ENCODE data around the gene ZNF273.

GRCh38 chr7:64884913-64885370 lies 18.1 kb upstream of the ZNF273 start:
- TF ChIP-seq TCF4 (CRISPR knock-in tag; IDR thresholded peaks at IDR 0.05; ENCODE audit: borderline replicate concordance) (no peak), PATZ1 (CRISPR knock-in tag; IDR thresholded peaks at IDR 0.05; ENCODE audit: borderline replicate concordance) (no peak), ARNTL (CRISPR knock-in tag; IDR thresholded peaks at IDR 0.05; ENCODE audit: borderline replicate concordance, low read depth) (no peak), ZNF565 (CRISPR knock-in tag; conservative IDR thresholded peaks at IDR 0.05; ENCODE audit: low read depth) (no peak), RARB (CRISPR knock-in tag; IDR thresholded peaks at IDR 0.05) (no peak), ZFP30 (CRISPR knock-in tag; IDR thresholded peaks at IDR 0.05) (no peak), ZNF8 (CRISPR knock-in tag; IDR thresholded peaks at IDR 0.05) (no peak), CREB5 (CRISPR knock-in tag; IDR thresholded peaks at IDR 0.05; ENCODE audit: low read depth) (no peak), TOX (CRISPR knock-in tag; IDR thresholded peaks at IDR 0.05; ENCODE audit: borderline replicate concordance) (no peak), CSDC2 (CRISPR knock-in tag; IDR thresholded peaks at IDR 0.05) (no peak), OSR1 (CRISPR knock-in tag; IDR thresholded peaks at IDR 0.05) (no peak), SNAI2 (CRISPR knock-in tag; IDR thresholded peaks at IDR 0.05) (no peak), POU6F1 (CRISPR knock-in tag; IDR thresholded peaks at IDR 0.05; ENCODE audit: borderline replicate concordance, low read depth) (no peak)
- TF ChIP-seq, protein P1, sequence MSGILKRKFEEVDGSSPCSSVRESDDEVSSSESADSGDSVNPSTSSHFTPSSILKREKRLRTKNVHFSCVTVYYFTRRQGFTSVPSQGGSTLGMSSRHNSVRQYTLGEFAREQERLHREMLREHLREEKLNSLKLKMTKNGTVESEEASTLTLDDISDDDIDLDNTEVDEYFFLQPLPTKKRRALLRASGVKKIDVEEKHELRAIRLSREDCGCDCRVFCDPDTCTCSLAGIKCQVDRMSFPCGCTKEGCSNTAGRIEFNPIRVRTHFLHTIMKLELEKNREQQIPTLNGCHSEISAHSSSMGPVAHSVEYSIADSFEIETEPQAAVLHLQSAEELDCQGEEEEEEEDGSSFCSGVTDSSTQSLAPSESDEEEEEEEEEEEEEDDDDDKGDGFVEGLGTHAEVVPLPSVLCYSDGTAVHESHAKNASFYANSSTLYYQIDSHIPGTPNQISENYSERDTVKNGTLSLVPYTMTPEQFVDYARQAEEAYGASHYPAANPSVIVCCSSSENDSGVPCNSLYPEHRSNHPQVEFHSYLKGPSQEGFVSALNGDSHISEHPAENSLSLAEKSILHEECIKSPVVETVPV (CRISPR knock-in tag; IDR thresholded peaks at IDR 0.05): no peak

Data from SK-N-SH treated with all-trans-retinoic acid at 6 μM for 48 hours (cell line).